HL-60 (cell line): ENCODE measurements around the gene DBF4B.
"Not testable (repeated sequence)": the region's sequence is repeated elsewhere in the genome, so short reads cannot be mapped to it uniquely, and the experiment has no call there.

Source experiments
- DNase-seq, 2 experiments: peaks; one replicate each; pipeline ENCODE4 v3.0.0-alpha.2; 2010 to 2020; ENCODE audit warnings: low read depth in 1 of 2, low spot score in 1 of 2
- H3K27ac ChIP-seq: fragments of 250-450 bp; sonication (Bioruptor Pico); replicated peaks from 2 replicates; pipeline ENCODE4 v1.5.1; 2020; ENCODE audit warnings: mild to moderate bottlenecking, moderate library complexity
- H3K27me3 ChIP-seq: fragments of 250-450 bp; sonication (Bioruptor Pico); 2 replicates; pipeline ENCODE4 v1.5.1; 2021; ENCODE audit warnings: mild to moderate bottlenecking, moderate library complexity; ENCODE audit not compliant: insufficient read depth, poor library complexity, severe bottlenecking
- H3K4me3 ChIP-seq: replicated peaks from 2 replicates; pipeline ENCODE4 v1.5.1; 2011; ENCODE audit warnings: mild to moderate bottlenecking, control low read depth, low read length; ENCODE audit not compliant: insufficient read depth
- CTCF ChIP-seq: IDR thresholded peaks from one replicate; pipeline ENCODE4 v1.5.1; 2011; ENCODE audit warnings: low read length, control low read depth, inconsistent platforms; ENCODE audit not compliant: insufficient read depth
- GABPA ChIP-seq: IDR thresholded peaks from 2 replicates; pipeline ENCODE4 v1.6.1; 2012; ENCODE audit warnings: low read depth
- POLR2AphosphoS5 ChIP-seq: IDR thresholded peaks from 2 replicates; pipeline ENCODE4 v1.6.1; 2012; ENCODE audit warnings: low read depth
- REST ChIP-seq: IDR thresholded peaks from 2 replicates; pipeline ENCODE4 v1.6.1; 2012; ENCODE audit warnings: low read depth; ENCODE audit not compliant: insufficient replicate concordance
- SPI1 ChIP-seq: IDR thresholded peaks from 2 replicates; pipeline ENCODE4 v1.6.1; 2012; ENCODE audit warnings: low read depth, mild to moderate bottlenecking, borderline replicate concordance

DBF4B gene

GRCh38 chr17:44683303-44683702 is 25.2 kb upstream of the DBF4B start:
- peak; percentile 58; the same call in 1 of the 2 replicates for TF ChIP-seq POLR2AphosphoS5
- peak; percentile 89 for TF ChIP-seq SPI1

GRCh38 chr17:44687756-44688155 is 20.7 kb upstream of the DBF4B start:
- Histone ChIP-seq H3K27ac (no peak overlapping the region), H3K4me3 (no peak overlapping the region), H3K27me3 (no peaks in the 10 kb centered on the region)
- TF ChIP-seq POLR2AphosphoS5 = no peak
- no peak for TF ChIP-seq GABPA
- TF ChIP-seq SPI1 = no peak
- no peak for TF ChIP-seq CTCF
- no peak for DNase-seq

More at GRCh38 chr17:44683303-44683702, 25.2 kb upstream of the DBF4B start:
- H3K27me3 ChIP-seq, H3K4me3 ChIP-seq: not testable (repeated sequence)
- peak overlapping the region; percentile 62 for H3K27ac ChIP-seq
- peak in 1 of 2 experiments; percentile 85 for DNase-seq

GRCh38 chr17:44688200-44688599 is 20.3 kb upstream of the DBF4B start:
- TF ChIP-seq REST = no peak
- no peak for TF ChIP-seq SPI1
- no peak for TF ChIP-seq POLR2AphosphoS5
- TF ChIP-seq CTCF = no peak
- TF ChIP-seq GABPA = no peak
- Histone ChIP-seq H3K4me3 (no peak overlapping the region), H3K27ac (no peak overlapping the region), H3K27me3 (no peaks in the 10 kb centered on the region)
- no peak for DNase-seq

GRCh38 chr17:44688675-44689476 is 19.6 kb upstream of the DBF4B start:
- Histone ChIP-seq H3K27me3 (no peaks in the 10 kb centered on the region), H3K27ac (peak overlapping the region; percentile 77), H3K4me3 (peak overlapping the region; percentile 87)
- TF ChIP-seq GABPA = no peak
- DNase-seq = no peak

- H3K4me3 ChIP-seq = peak within 1 kb of the TSS; percentile 87
- no peaks in the 10 kb centered on the region for H3K27me3 ChIP-seq
- peak; percentile 94 to 95 for DNase-seq
- TF ChIP-seq POLR2AphosphoS5 (peak; percentile 94), SPI1 (no peak)
- H3K27ac ChIP-seq = peak within 1 kb of the TSS; percentile 77
Measured at GRCh38 chr17:44689477-44690217, 18.8 kb upstream of the DBF4B start, which contains the start of gene CCDC43. TSS of gene CCDC43 (minus strand) at chr17:44689776. CDS start at chr17:44689753, 23 bp downstream.
